Cardiac fibroblast (primary cell): ENCODE measurements around the gene VRK1.

ENCODE experiments used
- DNase-seq, 2 donors: peaks; one replicate each; pipeline versions ENCODE4 v3.0.0 to v3.0.0-alpha.2; 2010; ENCODE audit warnings: low read depth in 2 of 2
- H3K4me3 ChIP-seq, 2 donors: replicated peaks in 1 of 2; 1 replicate in 1 of 2; 2 replicates in 1 of 2; pipeline ENCODE4 v1.5.1; 2011; ENCODE audit warnings: low read depth in 2 of 2, low read length in 2 of 2, mild to moderate bottlenecking in 2 of 2, moderate library complexity in 1 of 2
- CTCF ChIP-seq: IDR thresholded peaks from one replicate; pipeline ENCODE4 v1.5.1; 2011; ENCODE audit warnings: low read depth, mild to moderate bottlenecking, low read length, inconsistent platforms

Gene VRK1

GRCh38 chr14:96772929-96773328 lies 24.3 kb upstream of the VRK1 start:
- H3K4me3 ChIP-seq = no peak overlapping the region
- DNase-seq = no peak
- no peak for TF ChIP-seq CTCF

- TF ChIP-seq CTCF = no peak
- no peak overlapping the region for H3K4me3 ChIP-seq
- DNase-seq = no peak
Observed at GRCh38 chr14:96776791-96777190, 20.4 kb upstream of the VRK1 start.

GRCh38 chr14:96780500-96780899 lies 16.7 kb upstream of the VRK1 start:
- no peak for TF ChIP-seq CTCF
- H3K4me3 ChIP-seq = no peak overlapping the region
- no peak for DNase-seq

- DNase-seq = no peak
- TF ChIP-seq CTCF = no peak
- no peak overlapping the region for H3K4me3 ChIP-seq
Observed at GRCh38 chr14:96781371-96781770, 15.8 kb upstream of the VRK1 start.

GRCh38 chr14:96782436-96782835 lies 14.7 kb upstream of the VRK1 start:
- H3K4me3 ChIP-seq = no peak overlapping the region
- TF ChIP-seq CTCF = no peak
- no peak for DNase-seq

- TF ChIP-seq CTCF = no peak
- no peak for DNase-seq
- H3K4me3 ChIP-seq = no peak overlapping the region
Observed at GRCh38 chr14:96783043-96783914, 13.9 kb upstream of the VRK1 start.

- no peak for TF ChIP-seq CTCF
Observed at GRCh38 chr14:96783915-96784224, 13.3 kb upstream of the VRK1 start.

More at GRCh38 chr14:96783915-96784224, 13.3 kb upstream of the VRK1 start:
- DNase-seq = no peak
- H3K4me3 ChIP-seq = no peak overlapping the region
